NB4 (cell line): ENCODE data around the gene GIPC2.

Source experiments
- CTCF ChIP-seq: IDR thresholded peaks from one replicate; pipeline ENCODE4 v1.5.1; 2012; ENCODE audit warnings: low read depth, low read length
- MAX ChIP-seq: IDR thresholded peaks from 2 replicates; pipeline ENCODE4 v1.6.1; 2011; ENCODE audit warnings: low read depth, low read length
- POLR2A ChIP-seq: IDR thresholded peaks from 2 replicates; pipeline ENCODE4 v1.6.1; 2011; ENCODE audit warnings: mild to moderate bottlenecking; ENCODE audit not compliant: insufficient read length; ENCODE audit errors: extremely low read depth

- TF ChIP-seq CTCF (no peak), POLR2A (no peak), MAX (no peak)
Measured at GRCh38 chr1:78176448-78176847, 130.7 kb downstream of the GIPC2 start.
